ENCODE data around the gene LRRC36. TPM values are rescaled to one million over a fixed set of nuclear protein-coding genes. Genes with fewer than 3 reads are reported as not detected.

The LRRC36 gene
- total and polyA plus RNA-seq, 2 experiments from 2014 or later: 1.2 TPM; not detected in 1

GRCh38 chr16:67364600-67365235 lies 38.1 kb downstream of the LRRC36 start (continued):
- no peak for TF ChIP-seq ZNF462 (CRISPR knock-in tag; IDR thresholded peaks at IDR 0.05)
- no peak for TF ChIP-seq ZNF331 (CRISPR knock-in tag; IDR thresholded peaks at IDR 0.05; ENCODE audit: low read depth)
- TF ChIP-seq POLR2AphosphoS5 (IDR thresholded peaks at IDR 0.05; ENCODE audit: low read depth): no peak
- no peak for TF ChIP-seq EZH2 (IDR thresholded peaks at IDR 0.05; ENCODE audit: low read depth, unreplicated experiment)
- no peak for TF ChIP-seq ETS1 (IDR thresholded peaks at IDR 0.05)
- TF ChIP-seq EZH2phosphoT487 (IDR thresholded peaks at IDR 0.05; ENCODE audit: unreplicated experiment): no peak
- no peak for TF ChIP-seq REST (IDR thresholded peaks at IDR 0.05; ENCODE audit: unreplicated experiment)
- TF ChIP-seq NANOG (IDR thresholded peaks at IDR 0.05; ENCODE audit: borderline replicate concordance): no peak
